Ovary (tissue), 3 donors: ENCODE results near the gene CNTNAP4.

Experiments used
- CTCF ChIP-seq, 3 donors: fragments of 450-650 bp in 2 of 3; fragments of 200-600 bp in 1 of 3; IDR thresholded peaks; one replicate each; pipeline versions ENCODE4 v1.5.1 to v1.8.0; 2016 to 2022; ENCODE audit warnings: antibody characterized with exemption in 3 of 3, mild to moderate bottlenecking in 1 of 3
- EP300 ChIP-seq: sonication (generic); formaldehyde crosslinking; IDR thresholded peaks from one replicate; pipeline ENCODE4 v1.6.1; 2017; ENCODE audit warnings: antibody characterized with exemption
- POLR2A ChIP-seq: fragments of 450-650 bp; IDR thresholded peaks from one replicate; pipeline ENCODE4 v1.6.1; 2017; ENCODE audit warnings: antibody characterized with exemption, mild to moderate bottlenecking, moderate library complexity
- donor health status: DM: no; HTN: no; CAD: no.

- TF ChIP-seq CTCF (IDR thresholded peaks at IDR 0.05) (no peak), POLR2A (no peak), EP300 (no peak)
Measured at GRCh38 chr16:76524769-76525168, 247.6 kb downstream of the CNTNAP4 start.
